Upper lobe of right lung (tissue), 1 donor: ENCODE results near the gene RAB10. TPM values are rescaled to one million over a fixed set of nuclear protein-coding genes. Genes with fewer than 3 reads are reported as not detected.
A peak's percentile ranks its signal among the peaks of the same experiment; 100 is the strongest.
"Not testable (repeated sequence)": the region's sequence is repeated elsewhere in the genome, so short reads cannot be mapped to it uniquely, and the experiment has no call there.

ENCODE experiments used
- ATAC-seq: fragments of 200-7000 bp; cut with Tn5 transposase; one replicate; pipeline ENCODE4 v1.9.1; 2020; ENCODE audit warnings: mild to moderate bottlenecking, moderate library complexity
- DNase-seq: peaks from one replicate; pipeline ENCODE4 v3.0.0-alpha.2; 2020
- H3K27ac ChIP-seq: fragments of 200-600 bp; one replicate; pipeline ENCODE4 v1.8.0; 2022
- H3K27me3 ChIP-seq: fragments of 200-600 bp; one replicate; pipeline ENCODE4 v1.8.0; 2022; ENCODE audit warnings: mild to moderate bottlenecking
- H3K36me3 ChIP-seq: fragments of 200-600 bp; one replicate; pipeline ENCODE4 v1.8.0; 2022
- H3K4me1 ChIP-seq: fragments of 200-600 bp; one replicate; pipeline ENCODE4 v1.8.0; 2022
- H3K4me3 ChIP-seq: fragments of 200-600 bp; one replicate; pipeline ENCODE4 v1.8.0; 2022; ENCODE audit warnings: mild to moderate bottlenecking
- H3K9me3 ChIP-seq: fragments of 200-600 bp; one replicate; pipeline ENCODE4 v1.8.0; 2022
- intact Hi-C: fragments of 100-400 bp; cut with DNase I; formaldehyde crosslinking; loops from one replicate; pipeline ENCODE4 v1.11.0; 2022
- total RNA-seq: library from RNA; stranded (reverse); fragmentation: NEBNext Ultra II Directional; extraction: Animal tissue kit (Norgen Biotek cat#: 25700); gene quantifications from one replicate; pipeline ENCODE4 v1.2.1, GENCODE V29; 2021
- TF ChIP-seq, protein P1 (sequence below): fragments of 200-600 bp; IDR thresholded peaks from one replicate; pipeline ENCODE4 v1.8.0; 2022; ENCODE audit warnings: antibody characterized with exemption
- donor health status: DM: no; HTN: yes; CAD: no; lungs with severe emphysema.

The RAB10 gene
- total RNA-seq, 1 donor from 2014 or later, result 111 TPM

- no peaks in the 10 kb centered on the region for H3K36me3 ChIP-seq
- no peak overlapping the region for H3K27ac ChIP-seq
- TF ChIP-seq, protein P1, sequence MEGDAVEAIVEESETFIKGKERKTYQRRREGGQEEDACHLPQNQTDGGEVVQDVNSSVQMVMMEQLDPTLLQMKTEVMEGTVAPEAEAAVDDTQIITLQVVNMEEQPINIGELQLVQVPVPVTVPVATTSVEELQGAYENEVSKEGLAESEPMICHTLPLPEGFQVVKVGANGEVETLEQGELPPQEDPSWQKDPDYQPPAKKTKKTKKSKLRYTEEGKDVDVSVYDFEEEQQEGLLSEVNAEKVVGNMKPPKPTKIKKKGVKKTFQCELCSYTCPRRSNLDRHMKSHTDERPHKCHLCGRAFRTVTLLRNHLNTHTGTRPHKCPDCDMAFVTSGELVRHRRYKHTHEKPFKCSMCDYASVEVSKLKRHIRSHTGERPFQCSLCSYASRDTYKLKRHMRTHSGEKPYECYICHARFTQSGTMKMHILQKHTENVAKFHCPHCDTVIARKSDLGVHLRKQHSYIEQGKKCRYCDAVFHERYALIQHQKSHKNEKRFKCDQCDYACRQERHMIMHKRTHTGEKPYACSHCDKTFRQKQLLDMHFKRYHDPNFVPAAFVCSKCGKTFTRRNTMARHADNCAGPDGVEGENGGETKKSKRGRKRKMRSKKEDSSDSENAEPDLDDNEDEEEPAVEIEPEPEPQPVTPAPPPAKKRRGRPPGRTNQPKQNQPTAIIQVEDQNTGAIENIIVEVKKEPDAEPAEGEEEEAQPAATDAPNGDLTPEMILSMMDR, result no peak
- intact Hi-C loops, result no loop called here
- H3K27me3 ChIP-seq, result no peaks in the 10 kb centered on the region
- DNase-seq (peak; percentile 26), ATAC-seq (no peak)
- H3K9me3 ChIP-seq, result no peaks in the 10 kb centered on the region
- H3K4me3 ChIP-seq, result no peak overlapping the region
- no peaks in the 10 kb centered on the region for H3K4me1 ChIP-seq
These were observed 128.0 kb downstream of the RAB10 start for GRCh38 chr2:26161926-26162325.

GRCh38 chr2:26162963-26163362 lies 129.1 kb downstream of the RAB10 start:
- Histone ChIP-seq H3K36me3 (no peaks in the 10 kb centered on the region), H3K27ac (no peak overlapping the region), H3K9me3 (no peaks in the 10 kb centered on the region), H3K27me3 (no peaks in the 10 kb centered on the region), H3K4me1 (no peaks in the 10 kb centered on the region), H3K4me3 (no peak overlapping the region)
- ATAC-seq (no peak), DNase-seq (peak; percentile 23)
- intact Hi-C loops, result no loop called here
- TF ChIP-seq, protein P1, result no peak

GRCh38 chr2:26164231-26164630 lies 130.3 kb downstream of the RAB10 start:
- Histone ChIP-seq H3K36me3 (no peaks in the 10 kb centered on the region), H3K4me3 (no peak overlapping the region), H3K9me3 (no peaks in the 10 kb centered on the region), H3K27me3 (no peaks in the 10 kb centered on the region), H3K27ac (no peak overlapping the region), H3K4me1 (no peaks in the 10 kb centered on the region)
- TF ChIP-seq, protein P1, result no peak
- no peak for DNase-seq
- intact Hi-C loops, result no loop called here
- no peak for ATAC-seq

DNA sequence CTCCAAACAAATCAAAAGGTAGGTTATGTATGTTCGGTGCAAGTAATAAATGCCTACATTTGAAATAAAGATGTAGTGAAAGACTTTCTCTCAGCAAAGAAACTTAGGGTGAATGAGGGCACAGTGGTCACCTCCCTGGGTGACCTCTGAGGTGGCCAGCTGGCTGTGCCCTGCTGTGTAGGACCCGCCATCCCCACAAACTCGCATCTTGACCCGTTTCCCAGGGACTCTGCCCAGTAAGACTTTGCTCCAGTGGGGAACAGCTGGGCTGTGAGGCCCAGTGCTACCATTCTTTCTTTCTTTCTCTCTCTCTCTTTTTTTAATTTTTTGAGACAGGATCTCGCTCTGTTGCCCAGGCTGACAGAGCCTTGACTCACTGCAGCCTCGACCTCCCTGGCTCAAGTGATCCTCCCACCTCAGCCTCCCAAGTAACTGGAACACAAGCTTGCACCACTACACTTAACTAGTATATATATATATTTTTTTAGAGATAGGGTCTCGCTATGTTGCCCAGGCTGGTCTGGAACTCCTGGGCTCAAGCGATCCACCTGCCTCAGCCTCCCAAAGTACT lies 130.8 kb downstream of the RAB10 start:
- Histone ChIP-seq H3K4me1 (no peaks in the 10 kb centered on the region), H3K27me3 (no peaks in the 10 kb centered on the region), H3K27ac (no peak overlapping the region), H3K9me3 (no peaks in the 10 kb centered on the region), H3K36me3 (no peaks in the 10 kb centered on the region), H3K4me3 (no peak overlapping the region)
- no peak for ATAC-seq
- peak; percentile 18 for DNase-seq
- TF ChIP-seq, protein P1, result no peak
- intact Hi-C loops, result no loop called here

GRCh38 chr2:26165403-26165802 lies 131.5 kb downstream of the RAB10 start:
- H3K27ac ChIP-seq, result no peak overlapping the region
- H3K27me3 ChIP-seq, result no peaks in the 10 kb centered on the region
- DNase-seq (no peak), ATAC-seq (no peak)
- intact Hi-C loops, result no loop called here
- no peaks in the 10 kb centered on the region for H3K4me1 ChIP-seq
- H3K9me3 ChIP-seq, result no peaks in the 10 kb centered on the region
- TF ChIP-seq, protein P1, result no peak
- no peak overlapping the region for H3K4me3 ChIP-seq
- no peaks in the 10 kb centered on the region for H3K36me3 ChIP-seq

- intact Hi-C loops, H3K4me3 ChIP-seq, H3K36me3 ChIP-seq, H3K27ac ChIP-seq, H3K27me3 ChIP-seq, ATAC-seq, H3K4me1 ChIP-seq, H3K9me3 ChIP-seq: not testable (repeated sequence)
- peak; percentile 26 for DNase-seq
These were observed 132.7 kb downstream of the RAB10 start for GRCh38 chr2:26166541-26166940.
